Fibroblast of lung (primary cell): Measurements from ENCODE around the gene TNNT1. TPM values are rescaled to one million over a fixed set of nuclear protein-coding genes. Genes with fewer than 3 reads are reported as not detected.

Experiments used
- DNase-seq, 2 donors: peaks; one replicate each; pipeline versions ENCODE4 v3.0.0 to v3.0.0-alpha.2; 2010; ENCODE audit warnings: low read depth in 2 of 2
- H2AFZ ChIP-seq: 2 replicates; pipeline ENCODE4 v1.5.1; 2012; ENCODE audit warnings: low read length, control low read depth, inconsistent platforms
- H3K27ac ChIP-seq: 2 replicates; pipeline ENCODE4 v1.5.1; 2011; ENCODE audit warnings: low read length, control low read depth; ENCODE audit not compliant: insufficient read depth
- H3K27me3 ChIP-seq: 2 replicates; pipeline ENCODE4 v1.5.1; 2011; ENCODE audit warnings: mild to moderate bottlenecking, low read length; ENCODE audit not compliant: control insufficient read depth, insufficient read depth
- H3K36me3 ChIP-seq: 2 replicates; pipeline ENCODE4 v1.5.1; 2011; ENCODE audit warnings: low read length; ENCODE audit not compliant: control insufficient read depth, insufficient read depth
- H3K4me1 ChIP-seq: 2 replicates; pipeline ENCODE4 v1.5.1; 2011; ENCODE audit warnings: low read length; ENCODE audit not compliant: control insufficient read depth, insufficient read depth; ENCODE audit errors: extremely low read depth
- H3K4me2 ChIP-seq: 2 replicates; pipeline ENCODE4 v1.5.1; 2011; ENCODE audit warnings: low read length, control low read depth; ENCODE audit not compliant: insufficient read depth; ENCODE audit errors: extremely low read depth
- H3K4me3 ChIP-seq, 4 experiments: fragments of 200-600 bp in 1 of 4; sonication (generic) in 1 of 4; replicated peaks in 1 of 4; 2 replicates each; pipeline ENCODE4 v1.5.1; 2011 to 2016; ENCODE audit warnings: low read length in 4 of 4, low read depth in 3 of 4, mild to moderate bottlenecking in 3 of 4, control low read depth in 2 of 4, inconsistent platforms in 1 of 4, mixed read lengths in 1 of 4; ENCODE audit not compliant: insufficient read depth in 1 of 4; ENCODE audit errors: control extremely low read depth in 1 of 4
- H3K79me2 ChIP-seq: 2 replicates; pipeline ENCODE4 v1.5.1; 2012; ENCODE audit warnings: mild to moderate bottlenecking, low read length, inconsistent platforms; ENCODE audit not compliant: control insufficient read depth, insufficient read depth
- H3K9ac ChIP-seq: 2 replicates; pipeline ENCODE4 v1.5.1; 2011; ENCODE audit warnings: mild to moderate bottlenecking, low read length, control low read depth; ENCODE audit not compliant: insufficient read depth
- H3K9me3 ChIP-seq: 2 replicates; pipeline ENCODE4 v1.5.1; 2012; ENCODE audit warnings: low read depth, low read length; ENCODE audit not compliant: control insufficient read depth, insufficient read depth
- H4K20me1 ChIP-seq: 2 replicates; pipeline ENCODE4 v1.5.1; 2011; ENCODE audit warnings: low read length; ENCODE audit not compliant: control insufficient read depth, insufficient read depth; ENCODE audit errors: extremely low read depth
- EZH2 ChIP-seq: IDR thresholded peaks from 2 replicates; pipeline ENCODE4 v1.5.1; 2012; ENCODE audit warnings: low read length, control low read depth, mild to moderate bottlenecking; ENCODE audit errors: missing control alignments
- polyA plus RNA-seq, 2 donors: library from polyadenylated mRNA; depleted of rRNA in 1 of 2; stranded (reverse) in 1 of 2; unstranded in 1 of 2; fragments of >200 nt; gene quantifications; 2 replicates each; pipeline ENCODE4 v1.2.1, GENCODE V29; 2011 to 2012; ENCODE audit warnings: missing spikeins in 1 of 2
- total RNA-seq: library from RNA; depleted of rRNA; stranded (reverse); fragments of >200 nt; gene quantifications from 2 replicates; pipeline ENCODE4 v1.2.1, GENCODE V29; 2014
- TF ChIP-seq, protein P1 (sequence below), 2 donors: IDR thresholded peaks in 1 of 2; conservative IDR thresholded peaks in 1 of 2; 1 replicate in 1 of 2; 2 replicates in 1 of 2; pipeline ENCODE4 v1.5.1; 2011 to 2012; ENCODE audit warnings: low read length in 2 of 2, control low read depth in 1 of 2, inconsistent platforms in 1 of 2, low read depth in 1 of 2, mild to moderate bottlenecking in 1 of 2

Gene TNNT1
- total and polyA plus RNA-seq, 2 donors (not counting 1 experiment from before 2014, with no cell fraction given): 1.7 to 10.4 TPM

- no peaks in the 10 kb centered on the region for H3K9me3 ChIP-seq
- no peak overlapping the region for H3K4me3 ChIP-seq
- no peaks in the 10 kb centered on the region for H4K20me1 ChIP-seq
- no peak for DNase-seq
- no peak overlapping the region for H3K27ac ChIP-seq
- H3K9ac ChIP-seq: no peak overlapping the region
- H3K36me3 ChIP-seq: no peaks in the 10 kb centered on the region
- H3K4me2 ChIP-seq: no peak overlapping the region
- no peak overlapping the region for H2AFZ ChIP-seq
- H3K27me3 ChIP-seq: peaks cover 6% of the 10 kb centered on the region
- no peaks in the 10 kb centered on the region for H3K79me2 ChIP-seq
- H3K4me1 ChIP-seq: no peaks in the 10 kb centered on the region
- TF ChIP-seq, protein P1, sequence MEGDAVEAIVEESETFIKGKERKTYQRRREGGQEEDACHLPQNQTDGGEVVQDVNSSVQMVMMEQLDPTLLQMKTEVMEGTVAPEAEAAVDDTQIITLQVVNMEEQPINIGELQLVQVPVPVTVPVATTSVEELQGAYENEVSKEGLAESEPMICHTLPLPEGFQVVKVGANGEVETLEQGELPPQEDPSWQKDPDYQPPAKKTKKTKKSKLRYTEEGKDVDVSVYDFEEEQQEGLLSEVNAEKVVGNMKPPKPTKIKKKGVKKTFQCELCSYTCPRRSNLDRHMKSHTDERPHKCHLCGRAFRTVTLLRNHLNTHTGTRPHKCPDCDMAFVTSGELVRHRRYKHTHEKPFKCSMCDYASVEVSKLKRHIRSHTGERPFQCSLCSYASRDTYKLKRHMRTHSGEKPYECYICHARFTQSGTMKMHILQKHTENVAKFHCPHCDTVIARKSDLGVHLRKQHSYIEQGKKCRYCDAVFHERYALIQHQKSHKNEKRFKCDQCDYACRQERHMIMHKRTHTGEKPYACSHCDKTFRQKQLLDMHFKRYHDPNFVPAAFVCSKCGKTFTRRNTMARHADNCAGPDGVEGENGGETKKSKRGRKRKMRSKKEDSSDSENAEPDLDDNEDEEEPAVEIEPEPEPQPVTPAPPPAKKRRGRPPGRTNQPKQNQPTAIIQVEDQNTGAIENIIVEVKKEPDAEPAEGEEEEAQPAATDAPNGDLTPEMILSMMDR (conservative IDR thresholded peaks at IDR 0.05 in 1 of 2, IDR thresholded peaks at IDR 0.05 in 1 of 2; ENCODE audit: low read depth in 1 of 2, low read length in 2 of 2): no peak
- TF ChIP-seq EZH2: no peak
These were observed 14.3 kb downstream of the TNNT1 start for GRCh38 chr19:55134736-55135135.

DNA sequence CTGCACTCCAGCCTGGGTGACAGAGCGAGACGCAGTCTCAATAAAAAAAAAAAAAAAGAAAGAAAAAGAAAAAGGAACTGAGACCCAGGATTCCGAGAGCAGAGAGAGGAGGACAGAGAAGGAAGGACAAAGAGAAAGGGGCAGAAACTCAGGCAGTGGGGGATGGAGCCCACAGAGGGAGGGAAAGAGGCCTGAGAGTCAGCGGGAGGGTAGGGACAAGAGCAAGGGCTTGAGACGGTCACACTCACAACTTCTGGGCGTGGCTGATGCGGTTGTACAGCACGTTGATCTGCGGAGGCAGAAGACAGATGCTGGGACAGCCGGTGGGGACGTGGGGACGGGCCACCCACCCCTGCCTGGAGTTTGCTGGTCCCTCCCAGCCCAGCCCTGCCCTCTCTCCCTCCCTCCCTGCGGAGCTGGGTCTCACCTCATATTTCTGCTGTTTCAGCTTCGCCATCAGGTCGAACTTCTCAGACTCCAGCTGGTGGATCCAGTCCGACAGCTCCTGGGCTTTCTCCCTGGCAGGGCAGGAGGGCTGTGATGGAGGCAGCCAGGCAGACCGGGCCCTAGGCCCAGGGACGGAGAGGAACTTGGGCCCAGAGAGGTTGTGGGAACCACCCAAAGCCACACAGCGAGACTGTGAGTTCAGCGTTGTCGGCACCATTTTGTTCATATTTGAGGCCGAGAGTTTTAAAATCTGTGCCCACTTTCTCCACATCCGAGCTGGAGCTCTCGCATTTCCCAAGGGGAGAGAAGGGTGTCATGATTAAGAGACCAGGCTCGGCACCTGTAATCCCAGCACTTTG is 15.2 kb downstream of the TNNT1 start:
- TF ChIP-seq, protein P1 (conservative IDR thresholded peaks at IDR 0.05 in 1 of 2, IDR thresholded peaks at IDR 0.05 in 1 of 2; ENCODE audit: low read depth in 1 of 2, low read length in 2 of 2): no peak
- TF ChIP-seq EZH2: peak; percentile 21
- Histone ChIP-seq H3K9me3 (no peaks in the 10 kb centered on the region), H2AFZ (peak overlapping the region; percentile 23), H3K4me3 (no peak overlapping the region), H4K20me1 (no peaks in the 10 kb centered on the region), H3K9ac (no peak overlapping the region), H3K27me3 (peaks cover 6% of the 10 kb centered on the region), H3K36me3 (no peaks in the 10 kb centered on the region), H3K4me1 (no peaks in the 10 kb centered on the region), H3K27ac (no peak overlapping the region), H3K79me2 (no peaks in the 10 kb centered on the region), H3K4me2 (peak overlapping the region; percentile 35)
- DNase-seq: no peak

DNA sequence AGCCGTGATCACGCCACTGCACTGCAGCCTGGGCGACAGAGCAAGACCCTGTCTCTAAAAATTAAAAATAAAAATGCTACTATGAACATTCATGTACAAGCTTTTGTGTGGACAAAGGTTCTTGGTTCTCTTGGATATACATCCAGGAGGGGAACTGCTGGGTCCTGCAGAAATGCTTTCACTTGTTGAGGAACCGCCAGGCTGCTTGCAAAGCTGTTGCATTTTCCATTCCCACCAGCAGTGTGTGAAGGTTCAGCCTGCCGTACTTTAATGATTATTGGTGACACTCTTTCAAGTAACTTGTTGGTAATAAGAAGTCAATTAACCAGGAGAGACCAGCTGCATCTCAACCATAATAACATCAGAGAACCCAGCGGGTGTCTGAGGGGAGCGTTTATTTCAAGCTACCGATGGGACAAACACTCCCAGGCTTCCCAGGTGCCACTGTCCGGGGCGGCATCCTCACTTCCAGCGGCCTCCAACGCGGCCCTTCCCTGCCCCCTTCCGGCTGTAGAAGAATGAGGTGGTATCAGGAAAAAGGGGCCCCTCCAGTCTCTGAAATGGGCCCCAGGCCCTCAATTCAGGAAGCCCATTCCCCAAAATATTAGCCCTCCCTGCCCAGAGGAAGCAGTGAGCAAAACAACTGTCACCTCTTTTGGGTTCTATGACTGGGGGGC is 16.4 kb downstream of the TNNT1 start:
- H3K36me3 ChIP-seq: no peaks in the 10 kb centered on the region

More for the DNA sequence above, 16.4 kb downstream of the TNNT1 start:
- Histone ChIP-seq H3K27me3 (peaks cover 6% of the 10 kb centered on the region), H3K9ac (no peak overlapping the region), H3K4me3 (no peak overlapping the region), H2AFZ (no peak overlapping the region), H4K20me1 (no peaks in the 10 kb centered on the region), H3K4me1 (no peaks in the 10 kb centered on the region), H3K27ac (no peak overlapping the region), H3K9me3 (no peaks in the 10 kb centered on the region), H3K79me2 (no peaks in the 10 kb centered on the region), H3K4me2 (no peak overlapping the region)
- DNase-seq: no peak
- no peak for TF ChIP-seq EZH2
- TF ChIP-seq, protein P1 (conservative IDR thresholded peaks at IDR 0.05 in 1 of 2, IDR thresholded peaks at IDR 0.05 in 1 of 2; ENCODE audit: low read depth in 1 of 2, low read length in 2 of 2): peak in 1 of 2 donors; percentile 3
